Measurements from ENCODE around the gene PLCD3. TPM values are rescaled to one million over a fixed set of nuclear protein-coding genes. Genes with fewer than 3 reads are reported as not detected.

PLCD3 gene
- total and polyA plus RNA-seq, 9 of the 15 experiments (the other 6 are each of a cell fraction or from before 2014, with no cell fraction given) = 0.20 to 22.6 (median 7.5) TPM

DNA sequence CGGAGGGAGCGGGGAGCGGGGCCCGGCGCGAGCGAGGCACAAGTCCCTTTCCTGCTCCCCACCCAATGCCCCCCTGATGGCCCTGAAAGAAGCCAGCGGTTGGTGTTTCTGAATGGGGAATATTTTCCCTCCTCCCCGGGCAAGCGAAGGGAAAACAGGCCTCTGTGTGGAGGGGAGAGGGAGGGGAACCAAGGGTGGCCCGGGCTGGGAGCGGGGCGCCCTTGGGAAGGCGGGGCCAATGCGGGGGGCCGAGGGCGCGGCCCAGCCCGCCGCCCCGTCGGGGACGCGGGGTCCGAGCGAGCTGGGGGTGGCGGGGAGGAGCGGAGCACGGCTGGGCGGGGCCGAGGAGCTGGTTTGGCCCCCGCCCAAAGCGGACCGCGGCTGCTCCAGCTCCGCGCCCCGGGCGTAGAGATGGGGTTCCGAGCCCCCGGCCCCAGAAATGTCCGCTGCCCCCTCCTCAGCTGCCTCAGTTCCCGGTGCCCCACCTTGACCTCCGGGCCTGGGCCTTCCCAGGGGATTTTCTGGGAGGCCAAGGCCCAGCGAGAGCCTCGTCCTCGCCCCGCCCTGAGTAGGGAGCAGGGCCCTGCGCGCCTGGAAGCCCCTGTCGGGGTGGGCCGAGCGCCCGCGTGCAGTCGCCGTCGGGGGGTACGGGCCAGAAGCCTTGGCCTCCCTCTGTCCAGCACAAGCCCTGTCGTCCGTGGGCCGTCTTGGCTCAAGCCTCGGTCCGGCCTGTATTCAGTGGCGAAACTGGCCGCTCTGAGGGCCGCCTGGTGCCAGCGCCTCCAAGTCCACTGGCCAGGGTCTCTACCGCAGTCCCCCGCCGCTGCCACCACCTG is 12.1 kb upstream of the PLCD3 start (continued):
- TF ChIP-seq, protein P1, sequence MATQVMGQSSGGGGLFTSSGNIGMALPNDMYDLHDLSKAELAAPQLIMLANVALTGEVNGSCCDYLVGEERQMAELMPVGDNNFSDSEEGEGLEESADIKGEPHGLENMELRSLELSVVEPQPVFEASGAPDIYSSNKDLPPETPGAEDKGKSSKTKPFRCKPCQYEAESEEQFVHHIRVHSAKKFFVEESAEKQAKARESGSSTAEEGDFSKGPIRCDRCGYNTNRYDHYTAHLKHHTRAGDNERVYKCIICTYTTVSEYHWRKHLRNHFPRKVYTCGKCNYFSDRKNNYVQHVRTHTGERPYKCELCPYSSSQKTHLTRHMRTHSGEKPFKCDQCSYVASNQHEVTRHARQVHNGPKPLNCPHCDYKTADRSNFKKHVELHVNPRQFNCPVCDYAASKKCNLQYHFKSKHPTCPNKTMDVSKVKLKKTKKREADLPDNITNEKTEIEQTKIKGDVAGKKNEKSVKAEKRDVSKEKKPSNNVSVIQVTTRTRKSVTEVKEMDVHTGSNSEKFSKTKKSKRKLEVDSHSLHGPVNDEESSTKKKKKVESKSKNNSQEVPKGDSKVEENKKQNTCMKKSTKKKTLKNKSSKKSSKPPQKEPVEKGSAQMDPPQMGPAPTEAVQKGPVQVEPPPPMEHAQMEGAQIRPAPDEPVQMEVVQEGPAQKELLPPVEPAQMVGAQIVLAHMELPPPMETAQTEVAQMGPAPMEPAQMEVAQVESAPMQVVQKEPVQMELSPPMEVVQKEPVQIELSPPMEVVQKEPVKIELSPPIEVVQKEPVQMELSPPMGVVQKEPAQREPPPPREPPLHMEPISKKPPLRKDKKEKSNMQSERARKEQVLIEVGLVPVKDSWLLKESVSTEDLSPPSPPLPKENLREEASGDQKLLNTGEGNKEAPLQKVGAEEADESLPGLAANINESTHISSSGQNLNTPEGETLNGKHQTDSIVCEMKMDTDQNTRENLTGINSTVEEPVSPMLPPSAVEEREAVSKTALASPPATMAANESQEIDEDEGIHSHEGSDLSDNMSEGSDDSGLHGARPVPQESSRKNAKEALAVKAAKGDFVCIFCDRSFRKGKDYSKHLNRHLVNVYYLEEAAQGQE (IDR thresholded peaks at IDR 0.05; ENCODE audit: borderline replicate concordance) = no peak
- TF ChIP-seq, protein P1 (CRISPR knock-in tag; IDR thresholded peaks at IDR 0.05; ENCODE audit: low read depth) = 0 out of 2 replicates have a peak, but pooled peaks have one; percentile 25
- no peak for TF ChIP-seq TARDBP (IDR thresholded peaks at IDR 0.05)
- TF ChIP-seq NFXL1 (CRISPR knock-in tag; IDR thresholded peaks at IDR 0.05) = no peak
- TF ChIP-seq CXXC5 (CRISPR knock-in tag; IDR thresholded peaks at IDR 0.05) = peak; percentile 19; the same call in 1 of the 2 replicates
- TF ChIP-seq HDGF (IDR thresholded peaks at IDR 0.05) = 0 out of 2 replicates have a peak, but pooled peaks have one; percentile 6
- peak in 1 of 2 experiments; percentile 29; a peak in 2 of 4 replicates for TF ChIP-seq NRF1 (conservative IDR thresholded peaks at IDR 0.05 in 1 of 2, IDR thresholded peaks at IDR 0.05 in 1 of 2)
- TF ChIP-seq, protein P2, sequence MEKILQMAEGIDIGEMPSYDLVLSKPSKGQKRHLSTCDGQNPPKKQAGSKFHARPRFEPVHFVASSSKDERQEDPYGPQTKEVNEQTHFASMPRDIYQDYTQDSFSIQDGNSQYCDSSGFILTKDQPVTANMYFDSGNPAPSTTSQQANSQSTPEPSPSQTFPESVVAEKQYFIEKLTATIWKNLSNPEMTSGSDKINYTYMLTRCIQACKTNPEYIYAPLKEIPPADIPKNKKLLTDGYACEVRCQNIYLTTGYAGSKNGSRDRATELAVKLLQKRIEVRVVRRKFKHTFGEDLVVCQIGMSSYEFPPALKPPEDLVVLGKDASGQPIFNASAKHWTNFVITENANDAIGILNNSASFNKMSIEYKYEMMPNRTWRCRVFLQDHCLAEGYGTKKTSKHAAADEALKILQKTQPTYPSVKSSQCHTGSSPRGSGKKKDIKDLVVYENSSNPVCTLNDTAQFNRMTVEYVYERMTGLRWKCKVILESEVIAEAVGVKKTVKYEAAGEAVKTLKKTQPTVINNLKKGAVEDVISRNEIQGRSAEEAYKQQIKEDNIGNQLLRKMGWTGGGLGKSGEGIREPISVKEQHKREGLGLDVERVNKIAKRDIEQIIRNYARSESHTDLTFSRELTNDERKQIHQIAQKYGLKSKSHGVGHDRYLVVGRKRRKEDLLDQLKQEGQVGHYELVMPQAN (IDR thresholded peaks at IDR 0.05; ENCODE audit: borderline replicate concordance) = no peak
- TF ChIP-seq HMG20A (CRISPR knock-in tag; conservative IDR thresholded peaks at IDR 0.05) = no peak
- TF ChIP-seq ZKSCAN8 (CRISPR knock-in tag; IDR thresholded peaks at IDR 0.05) = no peak
- no peak for TF ChIP-seq GTF2F1 (IDR thresholded peaks at IDR 0.05; ENCODE audit: low read depth, low read length)
- TF ChIP-seq, protein P3, sequence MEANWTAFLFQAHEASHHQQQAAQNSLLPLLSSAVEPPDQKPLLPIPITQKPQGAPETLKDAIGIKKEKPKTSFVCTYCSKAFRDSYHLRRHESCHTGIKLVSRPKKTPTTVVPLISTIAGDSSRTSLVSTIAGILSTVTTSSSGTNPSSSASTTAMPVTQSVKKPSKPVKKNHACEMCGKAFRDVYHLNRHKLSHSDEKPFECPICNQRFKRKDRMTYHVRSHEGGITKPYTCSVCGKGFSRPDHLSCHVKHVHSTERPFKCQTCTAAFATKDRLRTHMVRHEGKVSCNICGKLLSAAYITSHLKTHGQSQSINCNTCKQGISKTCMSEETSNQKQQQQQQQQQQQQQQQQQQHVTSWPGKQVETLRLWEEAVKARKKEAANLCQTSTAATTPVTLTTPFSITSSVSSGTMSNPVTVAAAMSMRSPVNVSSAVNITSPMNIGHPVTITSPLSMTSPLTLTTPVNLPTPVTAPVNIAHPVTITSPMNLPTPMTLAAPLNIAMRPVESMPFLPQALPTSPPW (CRISPR knock-in tag; IDR thresholded peaks at IDR 0.05) = peak; percentile 82
- 0 out of 4 replicates have a peak, but pooled peaks of 1 of the 2 experiments have one; percentile 13 for TF ChIP-seq SRF (CRISPR knock-in tag; IDR thresholded peaks at IDR 0.05)
- TF ChIP-seq FOXA3 (CRISPR knock-in tag; conservative IDR thresholded peaks at IDR 0.05 in 1 of 2, IDR thresholded peaks at IDR 0.05 in 1 of 2) = no peak

All from K562 (cell line).